Stomach (tissue), 9 donors: Measurements from ENCODE around the gene PRADC1. TPM values are rescaled to one million over a fixed set of nuclear protein-coding genes. Genes with fewer than 3 reads are reported as not detected.

Source experiments
- DNase-seq, 2 donors: peaks; one replicate each; pipeline versions ENCODE4 v3.0.0 to v3.0.0-alpha.2; 2013 to 2019
- H3K27ac ChIP-seq, 5 donors: fragments of 200-600 bp in 4 of 5; sonication (generic) in 4 of 5; one replicate each; pipeline ENCODE4 v1.5.1; 2013 to 2019; ENCODE audit warnings: mild to moderate bottlenecking in 1 of 5, moderate library complexity in 1 of 5
- H3K27me3 ChIP-seq, 3 donors: fragments of 200-600 bp; sonication (generic); one replicate each; pipeline ENCODE4 v1.5.1; 2017 to 2019; ENCODE audit warnings: mixed run types in 1 of 3
- H3K36me3 ChIP-seq, 4 donors: fragments of 200-600 bp; sonication (generic); 1 replicate in 3 of 4; 2 replicates in 1 of 4; pipeline ENCODE4 v1.5.1; 2016 to 2019
- H3K4me1 ChIP-seq, 4 donors: fragments of 200-600 bp; sonication (generic); one replicate each; pipeline ENCODE4 v1.5.1; 2016 to 2019
- H3K4me3 ChIP-seq, 4 donors: fragments of 200-600 bp; sonication (generic) in 3 of 4; one replicate each; pipeline ENCODE4 v1.5.1; 2016 to 2019; ENCODE audit warnings: mild to moderate bottlenecking in 1 of 4
- H3K9me3 ChIP-seq, 4 donors: fragments of 200-600 bp; sonication (generic); one replicate each; pipeline ENCODE4 v1.5.1; 2016 to 2019
- EP300 ChIP-seq: sonication (generic); formaldehyde crosslinking; IDR thresholded peaks from one replicate; pipeline ENCODE4 v1.6.1; 2017; ENCODE audit warnings: antibody characterized with exemption
- POLR2A ChIP-seq, 4 donors: fragments of 450-650 bp; IDR thresholded peaks; one replicate each; pipeline ENCODE4 v1.6.1; 2016; ENCODE audit warnings: antibody characterized with exemption in 4 of 4, control low read depth in 2 of 4, mild to moderate bottlenecking in 1 of 4, moderate library complexity in 1 of 4
- POLR2AphosphoS5 ChIP-seq, 3 donors: sonication (generic); formaldehyde crosslinking; IDR thresholded peaks; one replicate each; pipeline ENCODE4 v1.6.1; 2016; ENCODE audit warnings: antibody characterized with exemption in 3 of 3
- WGBS, 5 donors: extraction: QIAGEN DNeasy Blood & Tissue Kit in 3 of 5; methylation state at CpG; one replicate each; pipeline versions ENCODE4 v1.1.5 to v1.1.7; 2013 to 2018; 5-methylcytosine and 5-hydroxymethylcytosine counted together
- intact Hi-C: fragments of 100-400 bp; cut with DNase I; formaldehyde crosslinking; loops from one replicate; pipeline ENCODE4 v1.15.1; 2023; ENCODE audit warnings: low total_unique reads
- polyA plus RNA-seq, 3 donors: library from polyadenylated mRNA; stranded (reverse); fragments of 200-250 nt; gene quantifications; one replicate each; pipeline ENCODE4 v1.2.3, GENCODE V29; 2013
- total RNA-seq, 5 donors: library from RNA; depleted of rRNA; stranded (reverse); fragments of >200 nt; gene quantifications; one replicate each; pipeline versions ENCODE4 v1.1.0 to v1.2.3, GENCODE V29; 2014 to 2016
- TF ChIP-seq, protein P1 (sequence below), 7 experiments: fragments of 450-650 bp in 4 of 7; fragments of 200-600 bp in 3 of 7; sonication (generic) in 3 of 7; IDR thresholded peaks; one replicate each; pipeline ENCODE4 v1.5.1; 2016 to 2019; ENCODE audit warnings: antibody characterized with exemption in 7 of 7, control low read depth in 2 of 7, mild to moderate bottlenecking in 1 of 7
- donor health status: healthy with polysubstance abuse.
- donor health status: Bipolar disorder and iron deficiency.
- donor health status: healthy.

The PRADC1 gene
- total and polyA plus RNA-seq, 8 donors = 7.1 to 123 (median 22.1) TPM

DNA sequence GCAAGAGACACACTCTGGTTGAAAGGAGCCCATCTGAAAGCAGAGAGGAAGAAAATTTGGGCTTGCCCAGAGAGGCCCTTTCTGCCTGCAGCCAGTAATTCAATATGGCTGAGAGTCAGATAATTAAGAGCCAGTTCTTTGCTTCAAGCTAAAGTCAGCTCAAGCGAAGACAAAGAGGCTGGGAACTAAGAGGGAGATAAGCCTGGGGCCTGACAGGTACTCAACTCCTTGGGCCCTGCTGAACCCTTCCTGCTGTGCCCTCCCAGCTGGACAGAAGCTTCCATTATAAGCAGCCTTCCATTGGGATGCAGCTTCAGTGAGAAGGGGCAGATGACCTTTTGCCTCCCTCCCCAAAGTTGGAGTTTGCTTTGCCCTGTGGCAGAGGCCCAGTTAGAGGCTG, 39.2 kb upstream of the PRADC1 start:
- intact Hi-C loops = no loop called here
- H3K27ac ChIP-seq = no peak overlapping the region
- peaks cover 0 to 5% (median 0%) of the 10 kb centered on the region in 4 donors for H3K36me3 ChIP-seq
- H3K4me3 ChIP-seq = no peak overlapping the region
- H3K27me3 ChIP-seq = peaks cover 0 to 35% (median 12%) of the 10 kb centered on the region in 3 donors
- TF ChIP-seq POLR2AphosphoS5 (IDR thresholded peaks at IDR 0.05) = no peak
- TF ChIP-seq, protein P1, sequence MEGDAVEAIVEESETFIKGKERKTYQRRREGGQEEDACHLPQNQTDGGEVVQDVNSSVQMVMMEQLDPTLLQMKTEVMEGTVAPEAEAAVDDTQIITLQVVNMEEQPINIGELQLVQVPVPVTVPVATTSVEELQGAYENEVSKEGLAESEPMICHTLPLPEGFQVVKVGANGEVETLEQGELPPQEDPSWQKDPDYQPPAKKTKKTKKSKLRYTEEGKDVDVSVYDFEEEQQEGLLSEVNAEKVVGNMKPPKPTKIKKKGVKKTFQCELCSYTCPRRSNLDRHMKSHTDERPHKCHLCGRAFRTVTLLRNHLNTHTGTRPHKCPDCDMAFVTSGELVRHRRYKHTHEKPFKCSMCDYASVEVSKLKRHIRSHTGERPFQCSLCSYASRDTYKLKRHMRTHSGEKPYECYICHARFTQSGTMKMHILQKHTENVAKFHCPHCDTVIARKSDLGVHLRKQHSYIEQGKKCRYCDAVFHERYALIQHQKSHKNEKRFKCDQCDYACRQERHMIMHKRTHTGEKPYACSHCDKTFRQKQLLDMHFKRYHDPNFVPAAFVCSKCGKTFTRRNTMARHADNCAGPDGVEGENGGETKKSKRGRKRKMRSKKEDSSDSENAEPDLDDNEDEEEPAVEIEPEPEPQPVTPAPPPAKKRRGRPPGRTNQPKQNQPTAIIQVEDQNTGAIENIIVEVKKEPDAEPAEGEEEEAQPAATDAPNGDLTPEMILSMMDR (IDR thresholded peaks at IDR 0.05) = no peak
- no peak for TF ChIP-seq POLR2A (IDR thresholded peaks at IDR 0.05)
- no peak for TF ChIP-seq EP300
- peaks cover 0 to 6% (median 0%) of the 10 kb centered on the region in 4 donors for H3K9me3 ChIP-seq
- WGBS, 5 donors = 74 to 93% (median 86%) methylated on average over 1 of the region's 1 CpG
- no peak for DNase-seq
- H3K4me1 ChIP-seq = peaks cover 11 to 17% (median 12%) of the 10 kb centered on the region in 4 donors

DNA sequence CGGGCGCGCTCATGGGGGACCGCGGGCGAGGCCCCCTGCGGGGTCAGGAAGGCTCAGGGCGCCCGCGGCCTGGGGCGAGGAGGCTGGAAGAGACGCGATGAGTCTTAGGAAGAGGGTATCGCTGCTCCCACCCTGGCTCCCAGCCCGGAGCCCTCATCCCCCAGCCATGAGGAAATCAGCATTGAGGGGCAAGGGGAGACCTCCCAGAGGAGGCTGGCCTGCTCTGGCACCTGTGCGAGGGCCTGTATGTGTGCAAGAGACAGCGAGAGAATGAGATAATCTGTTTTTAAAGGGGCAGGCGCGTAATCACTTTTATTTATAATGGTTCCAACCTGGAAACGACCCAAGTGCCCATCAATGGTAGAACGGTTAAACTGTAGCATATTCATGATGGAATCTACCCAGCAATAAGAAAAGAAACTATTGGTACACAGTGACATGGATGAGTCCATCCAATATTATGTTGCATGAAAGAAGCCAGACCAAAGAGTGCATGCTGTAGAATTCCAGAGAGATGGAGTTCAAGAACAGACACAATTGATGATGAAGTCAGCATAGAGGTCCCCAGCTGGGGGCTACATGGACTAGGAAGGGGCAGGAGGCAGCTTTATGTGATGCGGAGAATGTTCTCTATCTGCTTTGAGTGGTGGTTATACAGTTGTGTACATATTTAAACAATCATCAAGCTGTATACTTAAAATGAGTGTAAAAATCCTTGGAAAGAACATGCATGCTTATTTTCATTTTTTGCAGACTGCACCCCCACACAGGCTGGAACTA, 36.8 kb upstream of the PRADC1 start:
- H3K36me3 ChIP-seq = peaks cover 0 to 3% (median 0%) of the 10 kb centered on the region in 4 donors
- DNase-seq = peak in 1 of 2 donors; percentile 12
- peaks cover 11 to 17% (median 12%) of the 10 kb centered on the region in 4 donors for H3K4me1 ChIP-seq
- H3K27me3 ChIP-seq = peaks cover 0 to 50% (median 12%) of the 10 kb centered on the region in 3 donors
- H3K27ac ChIP-seq = peak overlapping the region in 1 of 5 donors; percentile 45
- TF ChIP-seq EP300 (no peak), POLR2AphosphoS5 (IDR thresholded peaks at IDR 0.05) (no peak), POLR2A (IDR thresholded peaks at IDR 0.05) (no peak)
- TF ChIP-seq, protein P1 (IDR thresholded peaks at IDR 0.05) = no peak
- WGBS, 5 donors = 21 to 54% (median 30%) methylated on average over 9 to 22 of the region's 22 CpGs
- intact Hi-C loops = no loop called here
- peak overlapping the region; percentile 31 to 51 (median 36) for H3K4me3 ChIP-seq
- H3K9me3 ChIP-seq = peaks cover 0 to 6% (median 0%) of the 10 kb centered on the region in 4 donors

DNA sequence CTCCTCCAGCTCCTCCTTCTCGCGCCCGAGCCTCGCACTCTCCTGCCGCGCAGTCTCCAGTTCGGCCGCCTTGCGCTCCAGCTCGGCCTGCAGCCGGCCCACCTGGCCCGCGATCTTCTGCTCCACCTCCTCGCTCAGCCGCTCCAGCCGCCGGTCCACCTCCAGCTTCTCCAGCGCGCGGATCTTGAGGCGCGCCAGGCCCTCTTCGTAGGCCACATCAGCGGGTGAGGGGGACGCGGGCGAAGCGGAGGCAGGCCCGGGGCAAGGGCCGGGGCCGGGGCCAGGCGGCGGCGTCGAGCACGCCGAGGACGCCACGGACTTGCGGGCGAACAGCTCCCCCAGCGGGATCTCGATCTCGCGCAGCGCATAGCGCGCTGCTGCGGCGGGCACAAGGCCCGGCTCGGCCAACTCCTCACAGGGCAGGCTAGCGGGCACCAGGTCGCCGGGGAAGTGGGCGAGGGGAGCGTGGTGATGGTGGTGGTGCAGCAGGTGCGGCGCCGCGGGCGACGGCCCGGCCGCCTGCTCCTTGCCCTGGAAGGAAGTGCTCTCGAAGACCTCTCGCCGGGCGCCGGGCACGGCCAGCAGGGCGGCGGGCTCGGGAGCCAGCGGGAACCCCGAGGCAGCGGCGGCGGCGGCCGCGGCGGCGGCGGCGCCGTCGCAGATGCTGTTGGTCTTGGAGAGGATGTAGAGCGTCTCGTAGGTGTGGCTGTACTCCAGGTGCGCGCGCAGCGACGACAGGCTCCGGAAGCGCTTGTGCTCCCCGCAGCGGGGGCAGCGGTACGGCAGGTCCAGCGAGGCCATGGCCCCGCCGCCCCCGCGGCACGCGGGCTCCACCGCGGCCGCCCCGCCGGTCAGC, 36.0 kb upstream of the PRADC1 start:
- H3K27ac ChIP-seq = peak overlapping the region in 1 of 5 donors; percentile 45
- peak; percentile 69 to 85 for DNase-seq
- 5 to 38% (median 13%) methylated on average over 36 to 113 of the region's 113 CpGs for WGBS, 5 donors
- peaks cover 0 to 50% (median 12%) of the 10 kb centered on the region in 3 donors for H3K27me3 ChIP-seq
- H3K4me3 ChIP-seq = peak overlapping the region; percentile 31 to 51 (median 36)
- H3K9me3 ChIP-seq = peaks cover 0 to 6% (median 0%) of the 10 kb centered on the region in 4 donors
- peaks cover 11 to 17% (median 12%) of the 10 kb centered on the region in 4 donors for H3K4me1 ChIP-seq
- intact Hi-C loops = no loop called here
- TF ChIP-seq EP300 = no peak
- TF ChIP-seq, protein P1 (IDR thresholded peaks at IDR 0.05) = peak in 1 of 7 experiments; percentile 5
- TF ChIP-seq POLR2AphosphoS5 (IDR thresholded peaks at IDR 0.05) = peak in 1 of 3 donors; percentile 15
- no peak for TF ChIP-seq POLR2A (IDR thresholded peaks at IDR 0.05)
- peaks cover 0 to 3% (median 0%) of the 10 kb centered on the region in 4 donors for H3K36me3 ChIP-seq

DNA sequence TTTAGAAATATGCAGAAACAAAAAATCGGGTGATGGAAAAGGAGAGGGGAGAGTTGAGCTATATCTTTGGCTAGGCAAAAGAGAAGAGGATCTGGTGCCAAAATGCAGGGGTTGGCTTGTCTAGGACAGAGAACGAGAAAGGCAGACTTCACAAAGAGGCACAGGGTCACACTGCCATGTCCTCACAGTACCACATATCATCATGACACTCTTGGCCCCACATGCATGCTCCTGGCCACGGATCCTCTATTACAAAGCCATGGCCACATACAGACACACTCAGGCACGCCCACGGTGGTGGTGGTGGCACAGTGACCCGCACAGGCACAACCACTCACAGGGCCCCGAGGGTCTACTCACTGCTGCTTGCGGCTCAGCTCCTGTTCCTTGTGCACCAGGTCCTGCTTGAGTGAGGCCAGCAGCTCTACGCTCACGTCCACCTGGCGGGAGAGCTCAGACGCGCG, 35.4 kb upstream of the PRADC1 start:
- H3K4me3 ChIP-seq = peak overlapping the region; percentile 31 to 51 (median 36)
- WGBS, 5 donors = 22 to 51% (median 35%) methylated on average over 13 to 14 of the region's 14 CpGs
- no peak for DNase-seq

More for the DNA sequence above, 35.4 kb upstream of the PRADC1 start:
- Histone ChIP-seq H3K27ac (no peak overlapping the region), H3K9me3 (no peaks in the 10 kb centered on the region), H3K27me3 (peaks cover 0 to 50% (median 12%) of the 10 kb centered on the region in 3 donors), H3K36me3 (peaks cover 0 to 5% (median 2%) of the 10 kb centered on the region in 4 donors), H3K4me1 (peaks cover 11 to 17% (median 12%) of the 10 kb centered on the region in 4 donors)
- no peak for TF ChIP-seq POLR2A (IDR thresholded peaks at IDR 0.05)
- TF ChIP-seq EP300 = no peak
- TF ChIP-seq, protein P1 (IDR thresholded peaks at IDR 0.05) = no peak
- intact Hi-C loops = no loop called here
